Stimulated activated CD4-positive, alpha-beta T cell treated with anti-CD3 and anti-CD28 coated beads, Interleukin-2, amount 100 ng/mL, for 48 hours (primary cell): ENCODE data around the gene TBC1D13.
A peak's percentile ranks its signal among the peaks of the same experiment; 100 is the strongest.
"Not testable (repeated sequence)": the region's sequence is repeated elsewhere in the genome, so short reads cannot be mapped to it uniquely, and the experiment has no call there.

Experiments
- DNase-seq, 2 donors: peaks; one replicate each; pipeline ENCODE4 v3.0.0-alpha.2; 2020

Gene TBC1D13

GRCh38 chr9:128822407-128823042 is 35.5 kb downstream of the TBC1D13 start:
- no peak for DNase-seq

- DNase-seq = no peak
These were observed 36.4 kb downstream of the TBC1D13 start for GRCh38 chr9:128823362-128823902.

- no peak for DNase-seq
These were observed 36.9 kb downstream of the TBC1D13 start for GRCh38 chr9:128823903-128824406.

GRCh38 chr9:128824911-128825310 is 37.9 kb downstream of the TBC1D13 start:
- no peak for DNase-seq

GRCh38 chr9:128825923-128826700 is 39.1 kb downstream of the TBC1D13 start:
- DNase-seq = no peak

- DNase-seq = no peak
These were observed 41.2 kb downstream of the TBC1D13 start for GRCh38 chr9:128828267-128828666.

GRCh38 chr9:128828719-128829452 is 41.8 kb downstream of the TBC1D13 start:
- no peak for DNase-seq

GRCh38 chr9:128829477-128830251 is 42.6 kb downstream of the TBC1D13 start, which contains the start of gene SPOUT1:
Gene SPOUT1 (minus strand): TSS chr9:128829794. CDS start chr9:128829780, 14 bp downstream.
- peak; percentile 93 to 94 for DNase-seq

GRCh38 chr9:128833696-128834095 is 46.6 kb downstream of the TBC1D13 start:
- DNase-seq = no peak

- no peak for DNase-seq
These were observed 48.5 kb downstream of the TBC1D13 start for GRCh38 chr9:128835246-128836210.

GRCh38 chr9:128836509-128837145 is 49.6 kb downstream of the TBC1D13 start:
- DNase-seq = no peak

- no peak for DNase-seq
These were observed 51.3 kb downstream of the TBC1D13 start for GRCh38 chr9:128838338-128838737.

- DNase-seq = no peak
These were observed 53.5 kb downstream of the TBC1D13 start for GRCh38 chr9:128840524-128840923.

- DNase-seq = no peak
These were observed 54.8 kb downstream of the TBC1D13 start for GRCh38 chr9:128841694-128842492.

- not testable (repeated sequence) for DNase-seq
These were observed 56.1 kb downstream of the TBC1D13 start for GRCh38 chr9:128843171-128843570.

GRCh38 chr9:128845186-128845931 is 58.3 kb downstream of the TBC1D13 start:
- DNase-seq = no peak

GRCh38 chr9:128846680-128847030 is 59.6 kb downstream of the TBC1D13 start:
- no peak for DNase-seq

GRCh38 chr9:128847803-128848202 is 60.8 kb downstream of the TBC1D13 start:
- DNase-seq = no peak

- DNase-seq = not testable (repeated sequence)
These were observed 64.0 kb downstream of the TBC1D13 start for GRCh38 chr9:128851024-128851423.
